PC-9 (cell line): ENCODE data around the gene PDE10A.

Experiments used
- CTCF ChIP-seq: fragments of 200-600 bp; sonication (generic); conservative IDR thresholded peaks from 2 replicates; pipeline ENCODE4 v1.6.1; 2017; ENCODE audit warnings: mixed run types, antibody characterized with exemption, mild to moderate bottlenecking, moderate library complexity
- EZH2 ChIP-seq: fragments of 200-600 bp; sonication (generic); IDR thresholded peaks from 2 replicates; pipeline ENCODE4 v1.8.0; 2017; ENCODE audit warnings: antibody characterized with exemption, low read depth

GRCh38 chr6:165689699-165690098 lies 26.7 kb upstream of the PDE10A start:
- TF ChIP-seq EZH2 (no peak), CTCF (no peak)
